ENCODE data around the gene SELENOV. TPM values are rescaled to one million over a fixed set of nuclear protein-coding genes. Genes with fewer than 3 reads are reported as not detected.

Gene SELENOV
- total RNA-seq, 6 donors from 2014 or later, result not detected

DNA sequence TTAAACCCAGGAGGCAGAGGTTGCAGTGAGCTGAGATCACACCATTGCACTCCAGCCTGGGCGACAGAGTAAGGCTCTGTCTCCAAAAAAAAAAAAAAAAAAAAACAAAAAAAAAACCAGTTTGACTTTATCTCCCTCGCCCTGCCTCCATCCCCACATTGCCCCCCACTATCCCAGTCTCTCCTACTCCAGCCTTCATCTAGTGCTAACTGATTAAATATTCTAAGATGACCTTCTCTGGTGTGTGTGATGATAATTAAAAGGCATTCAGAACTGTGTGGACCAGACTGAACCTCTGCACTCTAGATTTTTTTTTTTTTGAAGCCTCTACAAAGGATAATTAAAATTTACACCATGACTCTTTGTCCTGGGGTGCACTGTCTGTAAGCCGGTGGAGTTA lies 22.2 kb upstream of the SELENOV start:
- ATAC-seq (ENCODE audit: low FRiP score in 2 of 2) (no peak), DNase-seq (no peak)
- TF ChIP-seq, protein P1, sequence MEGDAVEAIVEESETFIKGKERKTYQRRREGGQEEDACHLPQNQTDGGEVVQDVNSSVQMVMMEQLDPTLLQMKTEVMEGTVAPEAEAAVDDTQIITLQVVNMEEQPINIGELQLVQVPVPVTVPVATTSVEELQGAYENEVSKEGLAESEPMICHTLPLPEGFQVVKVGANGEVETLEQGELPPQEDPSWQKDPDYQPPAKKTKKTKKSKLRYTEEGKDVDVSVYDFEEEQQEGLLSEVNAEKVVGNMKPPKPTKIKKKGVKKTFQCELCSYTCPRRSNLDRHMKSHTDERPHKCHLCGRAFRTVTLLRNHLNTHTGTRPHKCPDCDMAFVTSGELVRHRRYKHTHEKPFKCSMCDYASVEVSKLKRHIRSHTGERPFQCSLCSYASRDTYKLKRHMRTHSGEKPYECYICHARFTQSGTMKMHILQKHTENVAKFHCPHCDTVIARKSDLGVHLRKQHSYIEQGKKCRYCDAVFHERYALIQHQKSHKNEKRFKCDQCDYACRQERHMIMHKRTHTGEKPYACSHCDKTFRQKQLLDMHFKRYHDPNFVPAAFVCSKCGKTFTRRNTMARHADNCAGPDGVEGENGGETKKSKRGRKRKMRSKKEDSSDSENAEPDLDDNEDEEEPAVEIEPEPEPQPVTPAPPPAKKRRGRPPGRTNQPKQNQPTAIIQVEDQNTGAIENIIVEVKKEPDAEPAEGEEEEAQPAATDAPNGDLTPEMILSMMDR (IDR thresholded peaks at IDR 0.05), result no peak
- TF ChIP-seq EP300 (IDR thresholded peaks at IDR 0.05) (no peak), POLR2A (IDR thresholded peaks at IDR 0.05) (no peak), POLR2AphosphoS5 (IDR thresholded peaks at IDR 0.05) (no peak)
- Histone ChIP-seq H3K4me1 (peaks cover 2 to 4% (median 3%) of the 10 kb centered on the region in 4 donors), H3K27ac (no peak overlapping the region), H3K4me3 (no peak overlapping the region), H3K9me3 (no peaks in the 10 kb centered on the region), H3K36me3 (peaks cover 11 to 43% (median 33%) of the 10 kb centered on the region in 4 donors), H3K27me3 (peaks cover 0 to 8% (median 4%) of the 10 kb centered on the region in 4 donors)
- 83 to 89% methylated on average over 3 of the region's 3 CpGs for WGBS, 2 donors

DNA sequence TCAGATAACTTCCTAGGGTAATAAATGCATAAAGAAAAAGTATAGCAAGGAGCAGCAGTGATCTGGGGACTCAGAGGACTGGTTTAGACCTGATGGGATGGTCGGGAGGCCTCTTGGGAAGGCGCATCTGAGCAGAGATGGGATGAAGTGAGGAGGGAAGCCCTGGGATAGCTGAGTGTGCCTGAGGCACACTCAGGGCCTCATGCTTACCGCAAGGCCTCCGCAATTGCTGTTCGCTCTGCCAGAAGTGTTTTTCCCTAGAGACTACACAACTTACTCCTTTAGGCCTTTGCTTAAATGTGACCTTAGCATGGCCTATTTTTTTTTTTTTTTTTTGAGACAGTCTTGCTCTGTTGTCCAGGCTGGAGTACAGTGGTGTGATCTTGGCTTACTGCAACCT lies 20.3 kb upstream of the SELENOV start:
- Histone ChIP-seq H3K4me3 (no peak overlapping the region), H3K4me1 (peaks cover 14 to 19% (median 19%) of the 10 kb centered on the region in 4 donors), H3K27ac (no peak overlapping the region), H3K9me3 (no peaks in the 10 kb centered on the region), H3K27me3 (peaks cover 0 to 26% (median 18%) of the 10 kb centered on the region in 4 donors), H3K36me3 (peaks cover 0 to 25% (median 15%) of the 10 kb centered on the region in 4 donors)
- DNase-seq (no peak), ATAC-seq (ENCODE audit: low FRiP score in 2 of 2) (no peak)
- TF ChIP-seq EP300 (IDR thresholded peaks at IDR 0.05) (no peak), POLR2AphosphoS5 (IDR thresholded peaks at IDR 0.05) (no peak), POLR2A (IDR thresholded peaks at IDR 0.05) (no peak)
- TF ChIP-seq, protein P1 (IDR thresholded peaks at IDR 0.05), result no peak
- 85 to 91% methylated on average over 5 of the region's 5 CpGs for WGBS, 2 donors

DNA sequence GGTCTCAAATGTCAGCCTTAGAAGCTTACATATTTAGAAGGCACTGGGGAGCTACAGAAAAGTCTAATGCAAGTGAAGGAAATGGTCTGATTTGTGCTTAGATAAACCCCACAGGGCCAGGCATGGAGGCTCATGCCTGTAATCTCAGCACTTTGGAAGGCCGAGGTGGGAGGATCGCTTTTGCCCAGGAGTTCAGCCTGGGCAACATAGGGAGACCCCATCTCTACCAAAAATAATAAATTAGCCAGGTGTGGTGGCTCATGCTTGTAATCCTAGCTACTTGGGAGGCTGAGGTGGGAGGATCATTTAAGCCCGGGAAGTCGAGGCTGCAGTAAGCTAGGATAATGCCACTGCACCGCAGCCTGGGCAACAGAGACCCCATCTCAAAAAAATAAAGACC lies 18.9 kb upstream of the SELENOV start:
- ATAC-seq (ENCODE audit: low FRiP score in 2 of 2), result no peak
- WGBS, 2 donors, result 85 to 96% methylated on average over 5 of the region's 5 CpGs
- peaks cover 0 to 10% (median 2%) of the 10 kb centered on the region in 4 donors for H3K36me3 ChIP-seq
- H3K4me3 ChIP-seq, result no peak overlapping the region
- no peak for DNase-seq
- H3K27ac ChIP-seq, result no peak overlapping the region
- TF ChIP-seq POLR2A (IDR thresholded peaks at IDR 0.05) (no peak), POLR2AphosphoS5 (IDR thresholded peaks at IDR 0.05) (no peak), EP300 (IDR thresholded peaks at IDR 0.05) (no peak)
- TF ChIP-seq, protein P1 (IDR thresholded peaks at IDR 0.05), result no peak
- H3K4me1 ChIP-seq, result peaks cover 14 to 19% (median 19%) of the 10 kb centered on the region in 4 donors
- H3K27me3 ChIP-seq, result peaks cover 0 to 26% (median 18%) of the 10 kb centered on the region in 4 donors
- no peaks in the 10 kb centered on the region for H3K9me3 ChIP-seq

DNA sequence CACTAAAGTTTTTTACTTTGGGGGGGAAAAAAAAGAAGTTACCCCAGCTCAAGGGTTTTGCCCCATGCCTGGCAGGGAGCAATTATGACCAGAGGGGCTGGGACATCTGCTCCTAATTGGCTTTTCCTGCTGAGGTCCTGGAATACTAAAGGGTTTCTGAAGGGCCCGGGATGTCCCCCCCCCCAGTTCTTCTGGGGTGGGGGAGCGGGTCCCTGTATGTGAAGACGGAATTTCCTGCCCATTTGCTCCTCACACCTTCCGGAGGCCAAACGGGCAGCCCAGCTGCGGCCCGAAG lies 17.3 kb upstream of the SELENOV start:
- ATAC-seq (ENCODE audit: low FRiP score in 2 of 2) (no peak), DNase-seq (no peak)
- TF ChIP-seq POLR2A (IDR thresholded peaks at IDR 0.05) (no peak), EP300 (IDR thresholded peaks at IDR 0.05) (no peak)
- TF ChIP-seq, protein P1 (IDR thresholded peaks at IDR 0.05), result peak in 1 of 6 experiments; percentile 18
- Histone ChIP-seq H3K9me3 (no peaks in the 10 kb centered on the region), H3K4me3 (no peak overlapping the region), H3K27ac (no peak overlapping the region), H3K27me3 (peaks cover 0 to 26% (median 18%) of the 10 kb centered on the region in 4 donors), H3K4me1 (peaks cover 14 to 23% (median 20%) of the 10 kb centered on the region in 4 donors), H3K36me3 (no peaks in the 10 kb centered on the region)
- WGBS, 2 donors, result 0% methylated on average over 3 to 5 of the region's 7 CpGs
